Mucosa of rectum (tissue), 2 donors: Measurements from ENCODE around the gene CSF1.
A peak's percentile ranks its signal among the peaks of the same experiment; 100 is the strongest.

Source experiments
- H3K27ac ChIP-seq, 2 donors: one replicate each; pipeline ENCODE4 v1.7.0; 2013; ENCODE audit warnings: inconsistent platforms in 2 of 2, low read depth in 2 of 2, low read length in 2 of 2
- H3K27me3 ChIP-seq, 2 donors: one replicate each; pipeline ENCODE4 v1.7.0; 2013; ENCODE audit warnings: low read length in 2 of 2; ENCODE audit not compliant: control insufficient read depth in 2 of 2, insufficient read depth in 2 of 2
- H3K36me3 ChIP-seq, 2 donors: one replicate each; pipeline ENCODE4 v1.7.0; 2013; ENCODE audit warnings: low read length in 2 of 2; ENCODE audit not compliant: control insufficient read depth in 2 of 2, insufficient read depth in 2 of 2
- H3K4me1 ChIP-seq, 2 donors: one replicate each; pipeline ENCODE4 v1.7.0; 2013; ENCODE audit warnings: low read length in 2 of 2, mild to moderate bottlenecking in 1 of 2; ENCODE audit not compliant: control insufficient read depth in 2 of 2, insufficient read depth in 2 of 2
- H3K4me3 ChIP-seq, 2 donors: one replicate each; pipeline ENCODE4 v1.7.0; 2013; ENCODE audit warnings: low read length in 2 of 2
- H3K9ac ChIP-seq, 2 donors: one replicate each; pipeline ENCODE4 v1.7.0; 2013; ENCODE audit warnings: low read length in 2 of 2, low read depth in 1 of 2, mild to moderate bottlenecking in 1 of 2
- H3K9me3 ChIP-seq, 2 donors: one replicate each; pipeline ENCODE4 v1.7.0; 2013; ENCODE audit warnings: low read length in 2 of 2; ENCODE audit not compliant: control insufficient read depth in 2 of 2
- donor health status: healthy.
- donor health status: Normal muscosa, but diverticular disease.

Gene CSF1

GRCh38 chr1:109928591-109929111, 18.0 kb downstream of the CSF1 start:
- no peaks in the 10 kb centered on the region for H3K9me3 ChIP-seq
- H3K9ac ChIP-seq, result no peak overlapping the region
- H3K4me3 ChIP-seq, result no peak overlapping the region
- peak overlapping the region; percentile 64 to 72 for H3K27ac ChIP-seq
- H3K4me1 ChIP-seq, result peaks cover 26 to 37% of the 10 kb centered on the region in 2 donors
- no peaks in the 10 kb centered on the region for H3K27me3 ChIP-seq
- H3K36me3 ChIP-seq, result peaks cover 11 to 32% of the 10 kb centered on the region in 2 donors

DNA sequence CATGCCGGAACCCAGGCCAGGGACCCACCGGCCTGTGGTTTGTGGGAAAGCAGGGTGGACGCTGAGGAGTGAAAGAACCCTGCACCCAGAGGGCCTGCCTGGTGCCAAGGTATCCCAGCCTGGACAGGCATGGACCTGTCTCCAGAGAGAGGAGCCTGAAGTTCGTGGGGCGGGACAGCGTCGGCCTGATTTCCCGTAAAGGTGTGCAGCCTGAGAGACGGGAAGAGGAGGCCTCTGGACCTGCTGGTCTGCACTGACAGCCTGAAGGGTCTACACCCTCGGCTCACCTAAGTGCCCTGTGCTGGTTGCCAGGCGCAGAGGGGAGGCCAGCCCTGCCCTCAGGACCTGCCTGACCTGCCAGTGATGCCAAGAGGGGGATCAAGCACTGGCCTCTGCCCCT, 18.5 kb downstream of the CSF1 start:
- no peak overlapping the region for H3K4me3 ChIP-seq
- H3K9me3 ChIP-seq, result no peaks in the 10 kb centered on the region
- peaks cover 32 to 42% of the 10 kb centered on the region in 2 donors for H3K4me1 ChIP-seq
- H3K36me3 ChIP-seq, result peaks cover 10 to 29% of the 10 kb centered on the region in 2 donors
- no peaks in the 10 kb centered on the region for H3K27me3 ChIP-seq
- peak overlapping the region; percentile 64 to 72 for H3K27ac ChIP-seq
- H3K9ac ChIP-seq, result no peak overlapping the region

- Histone ChIP-seq H3K4me1 (peaks cover 37 to 47% of the 10 kb centered on the region in 2 donors), H3K9me3 (no peaks in the 10 kb centered on the region), H3K27ac (peak overlapping the region in 1 of 2 donors; percentile 72), H3K4me3 (no peak overlapping the region), H3K36me3 (peaks cover 8 to 25% of the 10 kb centered on the region in 2 donors), H3K9ac (no peak overlapping the region), H3K27me3 (no peaks in the 10 kb centered on the region)
These were observed 19.1 kb downstream of the CSF1 start for GRCh38 chr1:109929588-109930251.

GRCh38 chr1:109930252-109930993, 19.8 kb downstream of the CSF1 start:
- H3K36me3 ChIP-seq, result peaks cover 7 to 19% of the 10 kb centered on the region in 2 donors
- H3K9ac ChIP-seq, result no peak overlapping the region
- H3K27me3 ChIP-seq, result no peaks in the 10 kb centered on the region
- H3K4me1 ChIP-seq, result peaks cover 43 to 54% of the 10 kb centered on the region in 2 donors
- H3K27ac ChIP-seq, result peak overlapping the region in 1 of 2 donors; percentile 49
- H3K4me3 ChIP-seq, result no peak overlapping the region
- no peaks in the 10 kb centered on the region for H3K9me3 ChIP-seq

- H3K36me3 ChIP-seq, result peaks cover 1 to 16% of the 10 kb centered on the region in 2 donors
- H3K4me3 ChIP-seq, result no peak overlapping the region
- H3K27me3 ChIP-seq, result no peaks in the 10 kb centered on the region
- H3K4me1 ChIP-seq, result peaks cover 43 to 61% of the 10 kb centered on the region in 2 donors
- H3K9me3 ChIP-seq, result no peaks in the 10 kb centered on the region
- peak overlapping the region; percentile 14 to 46 for H3K9ac ChIP-seq
- H3K27ac ChIP-seq, result peak overlapping the region; percentile 49 to 73
These were observed 20.6 kb downstream of the CSF1 start for GRCh38 chr1:109931189-109931731.

- Histone ChIP-seq H3K4me3 (no peak overlapping the region), H3K27ac (peak overlapping the region; percentile 25 to 49), H3K27me3 (no peaks in the 10 kb centered on the region), H3K4me1 (peaks cover 43 to 58% of the 10 kb centered on the region in 2 donors), H3K36me3 (peaks cover 0 to 10% of the 10 kb centered on the region in 2 donors), H3K9me3 (no peaks in the 10 kb centered on the region), H3K9ac (no peak overlapping the region)
These were observed 21.4 kb downstream of the CSF1 start for GRCh38 chr1:109931911-109932636.

DNA sequence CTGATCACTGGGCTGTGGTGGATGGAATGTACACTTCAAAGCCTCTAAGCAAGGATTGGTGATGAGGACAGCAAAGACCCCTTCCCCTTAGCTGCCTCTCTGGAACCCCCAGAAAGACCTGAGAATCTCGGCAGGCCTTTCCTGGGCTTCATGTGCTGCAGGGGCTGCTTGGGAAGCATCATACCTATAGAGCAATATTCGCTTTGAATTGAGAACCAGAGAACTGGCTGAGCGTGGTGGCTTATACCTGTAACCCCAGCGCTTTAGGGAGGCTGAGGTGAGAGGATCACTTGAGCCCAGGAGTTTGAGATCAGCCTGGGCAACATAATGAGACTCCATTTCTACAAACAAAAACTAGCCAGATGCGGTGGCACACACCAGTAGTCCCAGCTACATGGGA, 22.0 kb downstream of the CSF1 start:
- Histone ChIP-seq H3K4me3 (no peak overlapping the region), H3K27ac (no peak overlapping the region), H3K27me3 (no peaks in the 10 kb centered on the region), H3K9me3 (no peaks in the 10 kb centered on the region), H3K9ac (no peak overlapping the region), H3K36me3 (peaks cover 0 to 10% of the 10 kb centered on the region in 2 donors), H3K4me1 (peaks cover 41 to 53% of the 10 kb centered on the region in 2 donors)

- H3K9ac ChIP-seq, result peak overlapping the region; percentile 19 to 38
- no peaks in the 10 kb centered on the region for H3K9me3 ChIP-seq
- H3K27ac ChIP-seq, result peak overlapping the region; percentile 86 to 90
- no peaks in the 10 kb centered on the region for H3K27me3 ChIP-seq
- peaks cover 29 to 44% of the 10 kb centered on the region in 2 donors for H3K4me1 ChIP-seq
- peaks cover 0 to 9% of the 10 kb centered on the region in 2 donors for H3K36me3 ChIP-seq
- H3K4me3 ChIP-seq, result peak overlapping the region in 1 of 2 donors; percentile 7
These were observed 23.4 kb downstream of the CSF1 start for GRCh38 chr1:109933856-109934711.

DNA sequence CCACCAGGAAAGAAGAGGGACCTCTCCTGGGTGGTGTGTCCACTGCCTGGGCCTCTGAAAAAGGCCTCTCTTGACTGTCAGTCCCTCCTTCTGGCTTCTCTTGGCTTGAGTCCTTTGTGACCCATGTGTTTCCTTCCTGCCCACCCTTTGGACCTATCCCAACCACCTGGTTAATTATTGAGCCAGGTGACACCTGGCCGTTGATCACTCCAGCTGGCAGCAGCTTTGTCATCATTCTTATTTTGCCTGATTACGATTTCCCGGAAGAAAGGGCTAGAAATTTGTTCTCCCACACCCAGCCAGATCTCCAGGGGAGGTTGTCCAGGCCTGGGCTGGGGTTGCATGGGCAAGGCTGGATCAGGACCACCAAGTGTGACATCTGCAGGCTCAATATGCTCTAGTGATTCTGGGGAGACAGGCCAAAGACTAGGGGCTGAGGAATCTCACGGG, 24.8 kb downstream of the CSF1 start:
- Histone ChIP-seq H3K9ac (no peak overlapping the region), H3K9me3 (no peaks in the 10 kb centered on the region), H3K27me3 (no peaks in the 10 kb centered on the region), H3K4me1 (peaks cover 26 to 44% of the 10 kb centered on the region in 2 donors), H3K27ac (peak overlapping the region; percentile 86 to 90), H3K4me3 (no peak overlapping the region), H3K36me3 (no peaks in the 10 kb centered on the region)
